NCI-H748 (cell line): ENCODE measurements around the gene EIPR1.
"Not testable (repeated sequence)": the region's sequence is repeated elsewhere in the genome, so short reads cannot be mapped to it uniquely, and the experiment has no call there.

Experiments used
- DNase-seq: peaks from one replicate; lab custom pipeline; 2025; ENCODE audit not compliant: unreplicated experiment; lab: John Stamatoyannopoulos, UW

EIPR1 gene

GRCh38 chr2:3403587-3404334, 26.1 kb upstream of the EIPR1 start:
- no peak for DNase-seq

GRCh38 chr2:3399829-3400228, 22.2 kb upstream of the EIPR1 start:
- no peak for DNase-seq

GRCh38 chr2:3399381-3399780, 21.8 kb upstream of the EIPR1 start:
- DNase-seq: no peak

GRCh38 chr2:3398857-3399256, 21.2 kb upstream of the EIPR1 start:
- no peak for DNase-seq

GRCh38 chr2:3396920-3397559, 19.4 kb upstream of the EIPR1 start:
- no peak for DNase-seq

- DNase-seq: no peak
Observed at GRCh38 chr2:3392216-3392615, 14.6 kb upstream of the EIPR1 start.

GRCh38 chr2:3390041-3390440, 12.4 kb upstream of the EIPR1 start:
- no peak for DNase-seq

GRCh38 chr2:3389193-3389592, 11.6 kb upstream of the EIPR1 start:
- DNase-seq: no peak

GRCh38 chr2:3388412-3388738, 10.8 kb upstream of the EIPR1 start:
- DNase-seq: no peak

GRCh38 chr2:3387644-3388411, 10.2 kb upstream of the EIPR1 start:
- DNase-seq: no peak

- no peak for DNase-seq
Observed at GRCh38 chr2:3387011-3387410, 9.4 kb upstream of the EIPR1 start.

- no peak for DNase-seq
Observed at GRCh38 chr2:3386448-3386958, 8.9 kb upstream of the EIPR1 start.

GRCh38 chr2:3379647-3380534, 2.3 kb upstream of the EIPR1 start, which contains the start of gene TRAPPC12:
Gene TRAPPC12 (plus strand): TSS chr2:3379694. CDS start chr2:3387624, 7,930 bp downstream.
- peak; percentile 96 for DNase-seq

GRCh38 chr2:3379339-3379646, 1.7 kb upstream of the EIPR1 start:
- no peak for DNase-seq

- DNase-seq: peak; percentile 65
Observed at GRCh38 chr2:3377279-3377611, 373 bp downstream of the EIPR1 start.

GRCh38 chr2:3376821-3377220, 797 bp downstream of the EIPR1 start:
- DNase-seq: no peak

- not testable (repeated sequence) for DNase-seq
Observed at GRCh38 chr2:3369340-3370181, 8.1 kb downstream of the EIPR1 start.

- DNase-seq: no peak
Observed at GRCh38 chr2:3368261-3368722, 9.3 kb downstream of the EIPR1 start.

GRCh38 chr2:3365219-3365618, 12.4 kb downstream of the EIPR1 start:
- DNase-seq: no peak
